ENCODE data around the gene UGT1A7.

GRCh38 chr2:233758849-233759248 is 77.1 kb downstream of the UGT1A7 start:
- no peak for TF ChIP-seq CTCF (IDR thresholded peaks at IDR 0.05; ENCODE audit: low read depth, low read length)
- TF ChIP-seq EZH2phosphoT487 (IDR thresholded peaks at IDR 0.05; ENCODE audit: low read depth), result no peak
